PFSK-1 (cell line): ENCODE results near the gene MRGPRG.

Experiments
- FOXP2 ChIP-seq: optimal IDR thresholded peaks from 2 replicates; pipeline ENCODE3; 2011; ENCODE audit warnings: borderline replicate concordance, control low read depth, inconsistent platforms; ENCODE audit not compliant: insufficient read depth; ENCODE audit errors: extremely low read length, extremely low read depth
- POLR2AphosphoS5 ChIP-seq: IDR thresholded peaks from 2 replicates; pipeline ENCODE4 v1.6.1; 2012; ENCODE audit warnings: low read depth, mild to moderate bottlenecking, control low read depth, low read length, moderate library complexity
- SIN3A ChIP-seq: IDR thresholded peaks from 2 replicates; pipeline ENCODE4 v1.6.1; 2012; ENCODE audit warnings: mild to moderate bottlenecking, low read length, moderate library complexity, borderline replicate concordance; ENCODE audit not compliant: insufficient read depth

- no peak for TF ChIP-seq FOXP2
- no peak for TF ChIP-seq POLR2AphosphoS5
- TF ChIP-seq SIN3A = no peak
Measured at GRCh38 chr11:3170044-3170755, 48.4 kb downstream of the MRGPRG start.
